ENCODE data around the gene P3H4.

DNA sequence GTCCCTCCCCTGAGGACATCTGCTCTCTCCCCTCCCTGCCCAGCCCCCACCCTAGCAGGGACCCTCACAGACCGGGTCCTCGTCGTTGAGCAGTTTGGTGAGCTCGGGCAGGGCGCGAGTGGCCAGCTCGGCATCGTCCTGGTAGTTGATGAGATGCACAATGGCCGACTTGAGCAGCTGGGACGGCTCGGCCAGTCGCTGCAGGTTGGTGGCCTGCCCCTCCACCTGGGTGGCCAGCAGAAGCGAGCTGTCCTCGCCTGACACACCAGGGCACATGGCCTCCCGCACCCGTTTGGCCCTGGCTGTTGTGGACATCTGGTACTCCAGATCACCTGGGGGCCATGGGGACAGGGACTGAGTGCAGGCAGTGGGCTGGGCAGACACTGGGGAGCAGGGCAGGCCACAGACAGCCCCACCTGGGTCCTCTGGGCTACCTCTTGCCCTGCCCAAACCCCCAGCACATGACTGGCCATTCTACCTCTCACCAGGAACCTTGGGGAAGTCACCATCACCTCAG, 42.3 kb downstream of the P3H4 start:
- TF ChIP-seq POLR2A (IDR thresholded peaks at IDR 0.05): no peak
- TF ChIP-seq, protein P1, sequence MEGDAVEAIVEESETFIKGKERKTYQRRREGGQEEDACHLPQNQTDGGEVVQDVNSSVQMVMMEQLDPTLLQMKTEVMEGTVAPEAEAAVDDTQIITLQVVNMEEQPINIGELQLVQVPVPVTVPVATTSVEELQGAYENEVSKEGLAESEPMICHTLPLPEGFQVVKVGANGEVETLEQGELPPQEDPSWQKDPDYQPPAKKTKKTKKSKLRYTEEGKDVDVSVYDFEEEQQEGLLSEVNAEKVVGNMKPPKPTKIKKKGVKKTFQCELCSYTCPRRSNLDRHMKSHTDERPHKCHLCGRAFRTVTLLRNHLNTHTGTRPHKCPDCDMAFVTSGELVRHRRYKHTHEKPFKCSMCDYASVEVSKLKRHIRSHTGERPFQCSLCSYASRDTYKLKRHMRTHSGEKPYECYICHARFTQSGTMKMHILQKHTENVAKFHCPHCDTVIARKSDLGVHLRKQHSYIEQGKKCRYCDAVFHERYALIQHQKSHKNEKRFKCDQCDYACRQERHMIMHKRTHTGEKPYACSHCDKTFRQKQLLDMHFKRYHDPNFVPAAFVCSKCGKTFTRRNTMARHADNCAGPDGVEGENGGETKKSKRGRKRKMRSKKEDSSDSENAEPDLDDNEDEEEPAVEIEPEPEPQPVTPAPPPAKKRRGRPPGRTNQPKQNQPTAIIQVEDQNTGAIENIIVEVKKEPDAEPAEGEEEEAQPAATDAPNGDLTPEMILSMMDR (IDR thresholded peaks at IDR 0.05): no peak

Measured in thyroid gland (tissue), 4 donors.